B cell (primary cell): Measurements from ENCODE around the gene CHRNG.

Experiments used
- CTCF ChIP-seq: fragments of 200-600 bp; IDR thresholded peaks from one replicate; pipeline ENCODE4 v1.8.0; 2022; ENCODE audit warnings: antibody characterized with exemption, mild to moderate bottlenecking
- EZH2 ChIP-seq: IDR thresholded peaks from 2 replicates; pipeline ENCODE4 v1.6.1; 2012; ENCODE audit warnings: borderline replicate concordance, low read depth, mild to moderate bottlenecking, moderate library complexity, low read length; ENCODE audit not compliant: insufficient read depth, poor library complexity, severe bottlenecking

- no peak for TF ChIP-seq CTCF
- no peak for TF ChIP-seq EZH2
Observed at GRCh38 chr2:232535761-232536530, 3.5 kb upstream of the CHRNG start.
